Kidney (tissue), 14 donors: ENCODE results near the gene ENTPD6. TPM values are rescaled to one million over a fixed set of nuclear protein-coding genes. Genes with fewer than 3 reads are reported as not detected.

Experiments
- DNase-seq, 5 donors: peaks; one replicate each; pipeline ENCODE4 v3.0.0-alpha.2; 2013 to 2020
- FAIRE-seq: peaks from 2 replicates; lab custom pipeline; 2012; peaks lifted over from hg19 to GRCh38; lab: Jason Lieb, UNC
- H3K27ac ChIP-seq, 2 donors: one replicate each; pipeline ENCODE4 v1.7.0; 2013; ENCODE audit warnings: low read depth in 2 of 2, low read length in 2 of 2, inconsistent platforms in 1 of 2
- H3K27me3 ChIP-seq: one replicate; pipeline ENCODE4 v1.7.1; 2013; ENCODE audit warnings: low read length, inconsistent platforms; ENCODE audit not compliant: control insufficient read depth, insufficient read depth
- H3K36me3 ChIP-seq, 3 donors: one replicate each; pipeline versions ENCODE4 v1.7.0 to v1.7.1; 2013; ENCODE audit warnings: low read length in 3 of 3, control low read depth in 1 of 3, inconsistent platforms in 1 of 3; ENCODE audit not compliant: insufficient read depth in 3 of 3, control insufficient read depth in 2 of 3
- H3K4me1 ChIP-seq, 3 donors: one replicate each; pipeline versions ENCODE4 v1.7.0 to v1.7.1; 2013; ENCODE audit warnings: low read length in 3 of 3, inconsistent platforms in 1 of 3, low read depth in 1 of 3; ENCODE audit not compliant: control insufficient read depth in 2 of 3, insufficient read depth in 2 of 3
- H3K4me3 ChIP-seq, 3 donors: one replicate each; pipeline versions ENCODE4 v1.7.0 to v1.8.1; 2013; ENCODE audit warnings: low read length in 3 of 3, control low read depth in 1 of 3, inconsistent platforms in 1 of 3
- H3K9ac ChIP-seq, 3 donors: one replicate each; pipeline versions ENCODE4 v1.7.0 to v1.7.1; 2013; ENCODE audit warnings: low read length in 3 of 3, control low read depth in 1 of 3, inconsistent platforms in 1 of 3
- H3K9me3 ChIP-seq, 3 donors: one replicate each; pipeline versions ENCODE4 v1.7.0 to v1.7.1; 2013; ENCODE audit warnings: low read length in 3 of 3, control low read depth in 1 of 3, inconsistent platforms in 1 of 3; ENCODE audit not compliant: control insufficient read depth in 2 of 3, insufficient read depth in 1 of 3
- intact Hi-C: fragments of 100-400 bp; cut with DNase I; formaldehyde crosslinking; loops from one replicate; pipeline ENCODE4 v1.11.1; 2022
- polyA plus RNA-seq: library from polyadenylated mRNA; stranded (reverse); fragments of 350-450 nt; fragmentation: Illumina TruSeq; extraction: RNeasy Lipid Tissue Mini Kit (QIAGEN cat#74804); gene quantifications from one replicate; pipeline ENCODE4 v1.2.3, GENCODE V29; 2014; ENCODE audit warnings: low read depth, low replicate concordance; ENCODE audit not compliant: insufficient read depth
- total RNA-seq: library from RNA; stranded (reverse); fragmentation: NEBNext Ultra II Directional; extraction: Animal tissue kit (Norgen Biotek cat#: 25700); gene quantifications from one replicate; pipeline ENCODE4 v1.2.1, GENCODE V29; 2021
- TF ChIP-seq, protein P1 (sequence below): IDR thresholded peaks from 3 replicates; pipeline ENCODE4 v1.5.1; 2012; ENCODE audit warnings: mild to moderate bottlenecking, moderate library complexity, borderline replicate concordance; ENCODE audit not compliant: insufficient read depth; ENCODE audit errors: extremely low read depth
- donor health status: control.
- donor health status: control.
- donor health status: control.
- donor health status: control.
- donor health status: control.
- donor health status: DM: yes; HTN: yes; CAD: no.
- donor health status: Normal renal cell carcinoma (clear cell type).

ENTPD6 gene
- total and polyA plus RNA-seq, 2 donors from 2014 or later: 59.0 to 95.7 TPM

GRCh38 chr20:25274481-25274880, 79.0 kb downstream of the ENTPD6 start:
- DNase-seq: peak in 1 of 5 donors; percentile 51
- Histone ChIP-seq H3K27ac (no peak overlapping the region), H3K36me3 (peaks cover 0 to 34% (median 15%) of the 10 kb centered on the region in 3 donors)

DNA sequence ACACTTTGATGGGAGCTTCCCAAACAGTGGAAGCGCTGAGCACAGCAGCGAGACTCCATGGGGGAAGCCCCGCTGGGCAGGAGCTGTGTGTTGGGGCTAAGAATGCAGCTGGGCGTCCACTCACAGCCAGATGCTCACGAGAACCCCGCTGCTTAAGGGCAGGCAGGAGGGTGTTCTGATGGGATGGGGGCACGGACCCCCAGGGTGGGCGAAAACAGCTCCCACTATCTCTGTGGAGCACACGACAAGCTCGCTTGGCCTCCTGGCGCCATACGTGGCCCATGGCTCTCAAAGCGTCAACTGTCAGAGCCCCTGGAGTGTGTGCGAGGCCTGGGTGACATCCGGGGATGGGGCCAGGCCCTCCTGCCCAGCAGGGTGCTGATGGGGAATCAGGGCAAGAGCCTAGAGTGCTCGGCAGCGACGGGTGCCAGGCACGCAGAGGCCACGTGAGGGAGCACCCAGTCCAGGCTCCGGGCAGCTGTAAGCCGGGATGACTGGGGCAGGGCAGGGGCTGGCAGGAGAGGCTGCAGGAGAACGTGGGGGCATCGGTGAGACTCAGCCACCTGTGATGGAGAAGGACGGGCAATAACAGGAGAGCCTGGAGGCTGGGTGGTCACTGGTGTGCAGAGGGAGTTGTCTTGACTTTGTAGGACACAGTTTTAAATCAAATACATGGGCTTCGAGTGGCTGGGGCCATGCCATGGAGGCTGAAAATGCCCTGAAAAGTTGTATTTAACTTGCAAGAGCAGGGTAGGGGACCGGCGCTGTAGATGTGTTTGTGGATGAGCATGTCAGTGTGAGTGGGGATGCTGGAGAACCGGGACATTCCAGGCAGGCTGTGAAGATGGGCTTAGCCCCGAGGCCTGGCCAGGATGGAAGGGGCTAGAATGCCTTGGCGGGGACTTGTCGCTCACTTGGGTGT, 79.6 kb downstream of the ENTPD6 start:
- Histone ChIP-seq H3K9ac (no peak overlapping the region), H3K27me3 (no peaks in the 10 kb centered on the region), H3K36me3 (peaks cover 0 to 30% (median 18%) of the 10 kb centered on the region in 3 donors), H3K9me3 (no peaks in the 10 kb centered on the region), H3K4me1 (peaks cover 0 to 4% (median 0%) of the 10 kb centered on the region in 3 donors), H3K4me3 (no peak overlapping the region), H3K27ac (no peak overlapping the region)
- FAIRE-seq: no peak
- peak in 1 of 5 donors; percentile 57 for DNase-seq
- intact Hi-C loops: no loop called here
- TF ChIP-seq, protein P1, sequence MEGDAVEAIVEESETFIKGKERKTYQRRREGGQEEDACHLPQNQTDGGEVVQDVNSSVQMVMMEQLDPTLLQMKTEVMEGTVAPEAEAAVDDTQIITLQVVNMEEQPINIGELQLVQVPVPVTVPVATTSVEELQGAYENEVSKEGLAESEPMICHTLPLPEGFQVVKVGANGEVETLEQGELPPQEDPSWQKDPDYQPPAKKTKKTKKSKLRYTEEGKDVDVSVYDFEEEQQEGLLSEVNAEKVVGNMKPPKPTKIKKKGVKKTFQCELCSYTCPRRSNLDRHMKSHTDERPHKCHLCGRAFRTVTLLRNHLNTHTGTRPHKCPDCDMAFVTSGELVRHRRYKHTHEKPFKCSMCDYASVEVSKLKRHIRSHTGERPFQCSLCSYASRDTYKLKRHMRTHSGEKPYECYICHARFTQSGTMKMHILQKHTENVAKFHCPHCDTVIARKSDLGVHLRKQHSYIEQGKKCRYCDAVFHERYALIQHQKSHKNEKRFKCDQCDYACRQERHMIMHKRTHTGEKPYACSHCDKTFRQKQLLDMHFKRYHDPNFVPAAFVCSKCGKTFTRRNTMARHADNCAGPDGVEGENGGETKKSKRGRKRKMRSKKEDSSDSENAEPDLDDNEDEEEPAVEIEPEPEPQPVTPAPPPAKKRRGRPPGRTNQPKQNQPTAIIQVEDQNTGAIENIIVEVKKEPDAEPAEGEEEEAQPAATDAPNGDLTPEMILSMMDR: no peak

More at GRCh38 chr20:25274481-25274880, 79.0 kb downstream of the ENTPD6 start:
- Histone ChIP-seq H3K4me3 (no peak overlapping the region), H3K9ac (no peak overlapping the region), H3K4me1 (no peaks in the 10 kb centered on the region), H3K27me3 (no peaks in the 10 kb centered on the region), H3K9me3 (no peaks in the 10 kb centered on the region)
- intact Hi-C loops: no loop called here
- no peak for FAIRE-seq
- TF ChIP-seq, protein P1: no peak

DNA sequence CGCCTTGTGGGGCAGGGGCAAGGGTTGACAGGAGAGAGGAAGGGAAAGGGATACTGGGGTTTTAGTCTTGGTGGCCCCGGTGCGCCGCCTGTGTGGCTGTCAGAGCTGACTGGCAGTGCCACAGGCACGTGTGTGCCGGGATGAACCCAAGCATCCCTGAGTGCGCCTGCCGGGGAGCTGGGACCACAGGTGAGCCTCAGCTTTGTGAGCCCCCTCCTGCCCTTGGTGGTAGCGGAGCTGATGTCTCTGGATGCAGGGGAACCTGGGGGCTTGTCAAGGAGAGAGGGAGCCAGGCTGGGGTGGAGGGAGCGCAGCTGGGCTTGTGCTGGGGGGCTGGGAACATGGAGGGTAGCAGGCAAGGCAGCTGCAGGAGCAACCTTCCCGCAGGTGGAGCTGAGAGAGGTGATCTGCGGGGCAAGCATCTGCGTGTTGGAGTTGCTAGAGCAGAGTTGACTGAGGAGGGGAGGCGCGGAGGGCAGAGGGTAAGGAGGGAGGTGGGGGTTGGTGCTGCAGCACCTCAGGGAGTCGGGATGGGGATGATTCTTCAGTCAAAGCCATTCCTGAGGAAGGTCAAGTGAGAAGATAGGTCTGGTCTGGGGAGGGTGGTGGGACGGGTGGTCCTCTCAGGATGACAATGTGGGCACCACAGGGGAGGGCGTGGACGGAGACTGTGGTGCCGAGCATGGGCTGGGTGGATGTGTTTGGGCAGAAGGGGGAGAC, 80.5 kb downstream of the ENTPD6 start:
- no peak overlapping the region for H3K27ac ChIP-seq
- no peak overlapping the region for H3K9ac ChIP-seq
- intact Hi-C loops: no loop called here
- TF ChIP-seq, protein P1: no peak
- peaks cover 0 to 30% (median 18%) of the 10 kb centered on the region in 3 donors for H3K36me3 ChIP-seq
- no peaks in the 10 kb centered on the region for H3K27me3 ChIP-seq
- FAIRE-seq (no peak), DNase-seq (peak in 1 of 5 donors; percentile 68)
- no peak overlapping the region for H3K4me3 ChIP-seq
- peaks cover 0 to 6% (median 0%) of the 10 kb centered on the region in 3 donors for H3K4me1 ChIP-seq
- no peaks in the 10 kb centered on the region for H3K9me3 ChIP-seq

Other genes with a start within 250 kb of the ENTPD6 start
- 3.7 TPM for gene CST7, start 246.4 kb upstream of the ENTPD6 start, total RNA-seq
- gene CST7, start 246.4 kb upstream of the ENTPD6 start, polyA plus RNA-seq: 1.4 TPM
- gene APMAP, start 203.0 kb upstream of the ENTPD6 start, total RNA-seq: 90.9 TPM
- 79.7 TPM for gene APMAP, start 203.0 kb upstream of the ENTPD6 start, polyA plus RNA-seq
- 30.6 TPM for gene ACSS1, start 137.6 kb upstream of the ENTPD6 start, total RNA-seq
- gene ACSS1, start 137.6 kb upstream of the ENTPD6 start, polyA plus RNA-seq: 72.3 TPM
- 0.41 TPM for gene VSX1, start 113.6 kb upstream of the ENTPD6 start, total RNA-seq
- not detected for gene VSX1, start 113.6 kb upstream of the ENTPD6 start, polyA plus RNA-seq
- 176 TPM for gene PYGB, start 52.4 kb downstream of the ENTPD6 start, total RNA-seq
- gene PYGB, start 52.4 kb downstream of the ENTPD6 start, polyA plus RNA-seq: 50.9 TPM
- gene ABHD12, start 195.1 kb downstream of the ENTPD6 start, total RNA-seq: 61.5 TPM
- gene ABHD12, start 195.1 kb downstream of the ENTPD6 start, polyA plus RNA-seq: 68.1 TPM
- gene GINS1, start 212.0 kb downstream of the ENTPD6 start, total RNA-seq: 2.4 TPM
- gene GINS1, start 212.0 kb downstream of the ENTPD6 start, polyA plus RNA-seq: 1.1 TPM